ENCODE results near the gene SBK2. TPM values are rescaled to one million over a fixed set of nuclear protein-coding genes. Genes with fewer than 3 reads are reported as not detected.

SBK2 gene
- total and polyA plus RNA-seq, 7 donors: 0.14 to 13.4 (median 1.1) TPM

DNA sequence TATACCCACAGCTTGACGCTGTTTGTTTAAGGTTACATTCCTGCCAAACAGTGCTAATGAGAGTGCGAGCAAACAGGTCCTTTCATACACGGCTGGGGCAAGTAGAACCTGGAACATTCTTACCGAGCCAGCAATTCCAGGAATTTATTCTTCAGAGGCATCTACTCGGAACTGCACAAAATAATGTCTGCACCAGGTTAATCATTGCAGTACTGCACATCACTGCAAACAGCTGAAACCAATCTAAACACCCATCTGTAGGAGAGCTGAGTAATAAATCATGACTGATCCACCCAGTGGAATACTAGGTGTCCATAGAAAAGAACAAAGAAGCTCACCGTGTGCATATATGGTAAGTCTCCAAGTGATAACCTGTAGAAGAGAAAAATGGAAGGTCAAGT is 44.9 kb upstream of the SBK2 start:
- peaks cover 0 to 5% (median 0%) of the 10 kb centered on the region in 3 donors for H3K27me3 ChIP-seq (ENCODE audit: insufficient read depth in 3 of 3, low read length in 2 of 3)
- H3K27ac ChIP-seq: no peak overlapping the region
- no peak for DNase-seq
- TF ChIP-seq, protein P1, sequence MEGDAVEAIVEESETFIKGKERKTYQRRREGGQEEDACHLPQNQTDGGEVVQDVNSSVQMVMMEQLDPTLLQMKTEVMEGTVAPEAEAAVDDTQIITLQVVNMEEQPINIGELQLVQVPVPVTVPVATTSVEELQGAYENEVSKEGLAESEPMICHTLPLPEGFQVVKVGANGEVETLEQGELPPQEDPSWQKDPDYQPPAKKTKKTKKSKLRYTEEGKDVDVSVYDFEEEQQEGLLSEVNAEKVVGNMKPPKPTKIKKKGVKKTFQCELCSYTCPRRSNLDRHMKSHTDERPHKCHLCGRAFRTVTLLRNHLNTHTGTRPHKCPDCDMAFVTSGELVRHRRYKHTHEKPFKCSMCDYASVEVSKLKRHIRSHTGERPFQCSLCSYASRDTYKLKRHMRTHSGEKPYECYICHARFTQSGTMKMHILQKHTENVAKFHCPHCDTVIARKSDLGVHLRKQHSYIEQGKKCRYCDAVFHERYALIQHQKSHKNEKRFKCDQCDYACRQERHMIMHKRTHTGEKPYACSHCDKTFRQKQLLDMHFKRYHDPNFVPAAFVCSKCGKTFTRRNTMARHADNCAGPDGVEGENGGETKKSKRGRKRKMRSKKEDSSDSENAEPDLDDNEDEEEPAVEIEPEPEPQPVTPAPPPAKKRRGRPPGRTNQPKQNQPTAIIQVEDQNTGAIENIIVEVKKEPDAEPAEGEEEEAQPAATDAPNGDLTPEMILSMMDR (IDR thresholded peaks at IDR 0.05): no peak
- intact Hi-C loops (cut with DNase I): loop anchor here in 1 of 2 donors (2.0 kb wide), 1 partner anchor 65 kb away; no protein-coding TSS in a partner anchor
- H3K36me3 ChIP-seq (ENCODE audit: insufficient read depth in 1 of 2, low read depth in 1 of 2): peaks cover 5 to 26% of the 10 kb centered on the region in 2 donors
- no peak for ATAC-seq
- H3K9me3 ChIP-seq: no peaks in the 10 kb centered on the region
- peaks cover 14% of the 10 kb centered on the region for H3K4me1 ChIP-seq
- 25 to 35% (median 30%) methylated on average over 6 of the region's 6 CpGs for WGBS, 3 donors
- H3K4me3 ChIP-seq: no peak overlapping the region

DNA sequence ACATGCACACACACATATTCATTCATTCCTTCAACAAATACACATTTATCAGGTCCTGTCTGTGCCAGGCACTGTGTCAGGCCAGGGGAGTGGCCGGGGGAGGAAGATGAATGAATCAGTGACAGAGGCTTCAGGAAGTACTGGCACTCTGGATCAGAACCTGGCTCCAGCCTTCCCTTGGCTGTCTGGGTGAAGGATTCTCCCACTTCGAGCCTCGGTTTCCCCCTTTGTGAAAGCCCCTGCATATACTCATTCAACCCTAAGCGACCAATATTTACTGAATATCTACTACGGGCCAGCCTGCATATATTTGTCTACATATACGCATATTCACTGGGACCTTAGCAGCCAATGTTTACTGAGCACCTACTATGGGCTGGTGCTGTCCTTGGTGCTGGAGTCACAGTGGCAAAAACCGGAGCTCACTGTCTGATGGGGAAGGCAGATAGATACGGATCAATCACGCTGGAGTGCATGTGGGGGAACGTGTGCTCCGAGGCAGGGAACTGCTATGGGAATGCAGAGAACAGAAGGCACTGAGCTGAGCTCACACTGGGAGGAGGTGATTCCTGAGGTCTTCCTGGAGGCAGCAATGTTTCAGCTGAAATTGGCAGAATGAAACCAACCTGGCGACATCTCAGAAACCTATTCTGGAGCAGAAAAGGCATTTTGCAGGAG is 44.4 kb upstream of the SBK2 start:
- TF ChIP-seq, protein P1 (IDR thresholded peaks at IDR 0.05): no peak
- H3K36me3 ChIP-seq (ENCODE audit: insufficient read depth in 1 of 2, low read depth in 1 of 2): peaks cover 5 to 31% of the 10 kb centered on the region in 2 donors
- 34 to 38% (median 34%) methylated on average over 12 of the region's 12 CpGs for WGBS, 3 donors
- DNase-seq (no peak), ATAC-seq (no peak)
- no peaks in the 10 kb centered on the region for H3K9me3 ChIP-seq
- H3K27ac ChIP-seq: peak overlapping the region; percentile 97
- H3K27me3 ChIP-seq (ENCODE audit: insufficient read depth in 3 of 3, low read length in 2 of 3): peaks cover 0 to 5% (median 0%) of the 10 kb centered on the region in 3 donors
- H3K4me3 ChIP-seq: peak overlapping the region; percentile 93
- peaks cover 9% of the 10 kb centered on the region for H3K4me1 ChIP-seq
- intact Hi-C loops (cut with DNase I): loop anchor here in 1 of 2 donors (2.0 kb wide), 1 partner anchor 64 kb away; no protein-coding TSS in a partner anchor

DNA sequence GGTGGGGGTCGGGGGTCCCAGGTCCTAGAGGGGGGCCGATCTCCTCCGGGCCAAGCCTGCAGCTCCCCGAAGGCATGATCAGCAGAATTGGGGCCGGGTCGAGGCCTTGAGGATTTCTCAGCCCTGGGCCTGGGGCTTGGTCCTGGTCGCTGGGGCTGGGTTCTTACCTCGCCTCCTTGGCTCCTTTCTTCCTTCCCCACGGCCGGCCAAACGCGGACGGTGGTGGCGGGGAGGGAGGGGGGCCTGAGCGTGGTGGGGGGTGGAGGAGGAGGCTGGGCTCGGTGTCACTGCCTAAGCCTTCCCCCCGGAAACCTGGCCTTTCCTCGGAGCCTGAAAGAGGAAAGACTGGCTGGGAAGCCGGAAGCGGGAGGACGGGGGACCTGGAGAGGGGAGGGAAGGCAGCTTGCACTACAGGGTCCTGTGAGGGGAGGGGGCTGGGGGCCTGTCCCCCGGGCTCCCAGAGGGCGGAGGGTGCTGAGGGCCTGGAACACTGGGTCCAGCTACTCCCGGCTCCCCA is 43.8 kb upstream of the SBK2 start, which contains the start of gene ZNF579:
ZNF579 (minus strand) TSS at position 221 of the 517 bp plus-strand sequence. CDS start 1,209 bp downstream, outside the sequence.
- peak within 1 kb of the TSS; percentile 93 for H3K4me3 ChIP-seq
- ATAC-seq (peak; percentile 82 to 92 (median 90)), DNase-seq (peak; percentile 89 to 95)
- peaks cover 5 to 31% of the 10 kb centered on the region in 2 donors for H3K36me3 ChIP-seq (ENCODE audit: insufficient read depth in 1 of 2, low read depth in 1 of 2)
- intact Hi-C loops (cut with DNase I): loop anchor here in 1 of 2 donors (2.0 kb wide), 1 partner anchor 64 kb away; no protein-coding TSS in a partner anchor
- peaks cover 0 to 5% (median 0%) of the 10 kb centered on the region in 3 donors for H3K27me3 ChIP-seq (ENCODE audit: insufficient read depth in 3 of 3, low read length in 2 of 3)
- no peaks in the 10 kb centered on the region for H3K9me3 ChIP-seq
- TF ChIP-seq, protein P1 (IDR thresholded peaks at IDR 0.05): no peak
- H3K4me1 ChIP-seq: peaks cover 3% of the 10 kb centered on the region
- 0 to 1% (median 0%) methylated on average over 15 to 24 of the region's 24 CpGs for WGBS, 3 donors
- peak within 1 kb of the TSS; percentile 97 for H3K27ac ChIP-seq

DNA sequence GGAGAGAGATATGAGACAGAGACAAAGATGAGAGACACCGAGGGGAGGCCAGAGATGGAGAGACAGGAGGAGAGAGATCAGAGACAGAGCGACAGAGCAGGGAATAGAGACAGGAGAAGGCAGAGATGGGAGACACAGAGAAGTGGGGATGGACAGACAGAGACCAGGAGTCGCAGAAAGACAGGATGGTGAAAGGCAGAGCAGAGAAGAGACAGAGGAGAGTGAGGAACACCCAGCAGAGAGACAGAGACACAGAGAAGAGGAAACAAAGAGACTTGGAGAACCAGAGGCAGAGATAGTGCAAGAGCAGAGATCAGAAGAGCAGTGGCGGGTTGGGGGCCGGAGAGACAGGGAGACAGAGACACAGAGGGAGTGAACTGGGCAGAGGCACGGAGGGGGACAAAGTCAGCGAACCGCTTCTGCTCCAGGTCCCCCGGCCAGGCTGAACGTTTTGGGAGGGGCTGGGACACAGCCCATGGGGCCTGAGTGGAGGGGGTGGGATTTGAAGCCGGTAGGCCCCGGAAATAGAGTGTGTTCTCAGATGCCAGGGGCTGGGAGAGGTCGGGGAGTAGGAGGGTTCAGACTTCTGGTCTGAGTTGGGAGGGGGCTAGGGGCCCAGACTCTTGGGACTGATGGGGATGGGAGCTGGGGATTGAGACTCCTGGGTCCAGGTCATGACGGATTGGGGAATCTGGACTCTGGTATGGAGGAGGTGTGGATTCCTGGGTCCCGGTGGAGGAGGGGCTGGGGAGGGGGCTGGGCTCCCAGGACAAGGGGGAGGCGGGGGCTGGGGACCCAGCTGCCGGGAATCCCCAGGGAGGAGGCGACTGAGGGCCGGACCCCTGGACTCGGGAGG is 43.1 kb upstream of the SBK2 start:
- Histone ChIP-seq H3K27ac (peak overlapping the region; percentile 97), H3K4me3 (peak overlapping the region; percentile 93), H3K4me1 (peaks cover 2% of the 10 kb centered on the region), H3K27me3 (ENCODE audit: insufficient read depth in 3 of 3, low read length in 2 of 3) (peaks cover 0 to 1% (median 0%) of the 10 kb centered on the region in 3 donors), H3K9me3 (no peaks in the 10 kb centered on the region), H3K36me3 (ENCODE audit: insufficient read depth in 1 of 2, low read depth in 1 of 2) (peaks cover 5 to 31% of the 10 kb centered on the region in 2 donors)
- ATAC-seq (peak; percentile 62 to 81 (median 70)), DNase-seq (peak in 1 of 2 donors; percentile 80)
- intact Hi-C loops (cut with DNase I): loop anchor here in 1 of 2 donors (2.0 kb wide), 1 partner anchor 63 kb away; no protein-coding TSS in a partner anchor
- WGBS, 3 donors: 8 to 10% (median 10%) methylated on average over 18 to 20 of the region's 20 CpGs
- TF ChIP-seq, protein P1 (IDR thresholded peaks at IDR 0.05): no peak
